PFSK-1 (cell line): ENCODE measurements around the gene PDE8B.

Experiments used
- FOXP2 ChIP-seq: optimal IDR thresholded peaks from 2 replicates; pipeline ENCODE3; 2011; ENCODE audit warnings: borderline replicate concordance, control low read depth, inconsistent platforms; ENCODE audit not compliant: insufficient read depth; ENCODE audit errors: extremely low read length, extremely low read depth
- POLR2AphosphoS5 ChIP-seq: IDR thresholded peaks from 2 replicates; pipeline ENCODE4 v1.6.1; 2012; ENCODE audit warnings: low read depth, mild to moderate bottlenecking, control low read depth, low read length, moderate library complexity
- SIN3A ChIP-seq: IDR thresholded peaks from 2 replicates; pipeline ENCODE4 v1.6.1; 2012; ENCODE audit warnings: mild to moderate bottlenecking, low read length, moderate library complexity, borderline replicate concordance; ENCODE audit not compliant: insufficient read depth
- TAF1 ChIP-seq: IDR thresholded peaks from 2 replicates; pipeline ENCODE4 v1.6.1; 2012; ENCODE audit warnings: low read length, control low read depth, borderline replicate concordance; ENCODE audit not compliant: insufficient read depth
- TF ChIP-seq, protein P1 (sequence below), 2 experiments: IDR thresholded peaks; 2 replicates each; pipeline versions ENCODE4 v1.6.1 to v1.8.0; 2011 to 2012; ENCODE audit warnings: low read depth in 2 of 2, low read length in 2 of 2, control low read depth in 1 of 2, inconsistent platforms in 1 of 2, mild to moderate bottlenecking in 1 of 2, moderate library complexity in 1 of 2; ENCODE audit not compliant: insufficient read depth in 1 of 2

The PDE8B gene

DNA sequence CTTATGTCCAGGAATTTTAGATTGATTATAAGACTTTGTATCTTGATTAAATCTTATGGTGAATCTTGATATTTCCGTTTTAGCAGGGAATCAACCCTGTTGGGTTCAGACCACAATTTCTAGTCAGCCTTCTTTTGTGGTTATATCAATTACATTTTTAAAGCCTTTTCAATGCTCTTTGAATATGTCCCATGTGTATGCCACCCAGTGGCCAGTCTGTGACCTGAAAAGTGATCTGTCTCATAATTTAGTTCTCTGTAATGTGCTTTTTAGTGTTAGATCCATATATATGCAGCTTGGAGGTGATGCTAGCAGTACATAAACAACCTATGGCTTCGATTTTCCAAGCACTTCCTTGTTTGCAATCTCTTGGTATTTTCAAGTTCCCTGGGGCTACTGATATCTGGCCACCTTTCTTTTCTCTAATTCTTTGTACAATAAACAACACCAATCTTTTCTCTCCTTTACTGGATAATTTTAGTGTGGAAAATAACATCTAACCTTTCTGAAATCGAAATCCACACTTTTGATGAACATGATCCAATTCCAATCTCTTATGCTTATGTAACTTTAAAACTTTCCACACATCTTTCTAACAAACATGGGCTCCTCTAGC lies 28.8 kb downstream of the PDE8B start:
- TF ChIP-seq, protein P1, sequence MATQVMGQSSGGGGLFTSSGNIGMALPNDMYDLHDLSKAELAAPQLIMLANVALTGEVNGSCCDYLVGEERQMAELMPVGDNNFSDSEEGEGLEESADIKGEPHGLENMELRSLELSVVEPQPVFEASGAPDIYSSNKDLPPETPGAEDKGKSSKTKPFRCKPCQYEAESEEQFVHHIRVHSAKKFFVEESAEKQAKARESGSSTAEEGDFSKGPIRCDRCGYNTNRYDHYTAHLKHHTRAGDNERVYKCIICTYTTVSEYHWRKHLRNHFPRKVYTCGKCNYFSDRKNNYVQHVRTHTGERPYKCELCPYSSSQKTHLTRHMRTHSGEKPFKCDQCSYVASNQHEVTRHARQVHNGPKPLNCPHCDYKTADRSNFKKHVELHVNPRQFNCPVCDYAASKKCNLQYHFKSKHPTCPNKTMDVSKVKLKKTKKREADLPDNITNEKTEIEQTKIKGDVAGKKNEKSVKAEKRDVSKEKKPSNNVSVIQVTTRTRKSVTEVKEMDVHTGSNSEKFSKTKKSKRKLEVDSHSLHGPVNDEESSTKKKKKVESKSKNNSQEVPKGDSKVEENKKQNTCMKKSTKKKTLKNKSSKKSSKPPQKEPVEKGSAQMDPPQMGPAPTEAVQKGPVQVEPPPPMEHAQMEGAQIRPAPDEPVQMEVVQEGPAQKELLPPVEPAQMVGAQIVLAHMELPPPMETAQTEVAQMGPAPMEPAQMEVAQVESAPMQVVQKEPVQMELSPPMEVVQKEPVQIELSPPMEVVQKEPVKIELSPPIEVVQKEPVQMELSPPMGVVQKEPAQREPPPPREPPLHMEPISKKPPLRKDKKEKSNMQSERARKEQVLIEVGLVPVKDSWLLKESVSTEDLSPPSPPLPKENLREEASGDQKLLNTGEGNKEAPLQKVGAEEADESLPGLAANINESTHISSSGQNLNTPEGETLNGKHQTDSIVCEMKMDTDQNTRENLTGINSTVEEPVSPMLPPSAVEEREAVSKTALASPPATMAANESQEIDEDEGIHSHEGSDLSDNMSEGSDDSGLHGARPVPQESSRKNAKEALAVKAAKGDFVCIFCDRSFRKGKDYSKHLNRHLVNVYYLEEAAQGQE (IDR thresholded peaks at IDR 0.05; ENCODE audit: insufficient read depth in 1 of 2, low read depth in 2 of 2, low read length in 2 of 2): no peak
- TF ChIP-seq POLR2AphosphoS5: no peak
- TF ChIP-seq SIN3A: no peak
- TF ChIP-seq TAF1: no peak
- TF ChIP-seq FOXP2: no peak

DNA sequence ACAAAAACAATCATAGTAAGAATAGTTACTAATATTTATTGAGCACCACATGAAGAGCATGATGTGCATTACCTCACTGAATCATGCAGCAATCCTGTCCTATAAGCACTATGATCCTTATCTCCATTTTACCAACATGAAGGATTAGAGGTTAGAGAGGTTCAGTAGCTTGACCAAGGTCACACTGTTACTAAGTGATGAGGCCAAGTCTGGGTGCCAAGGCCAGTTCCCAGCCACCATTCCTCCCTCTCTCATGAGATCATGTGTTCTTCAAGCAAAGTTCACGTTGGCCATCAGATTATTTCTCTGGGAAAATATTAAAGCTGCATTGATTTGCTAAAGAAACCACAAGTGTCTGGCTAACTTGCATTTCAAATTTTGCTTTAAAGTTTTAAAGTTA lies 31.0 kb downstream of the PDE8B start:
- TF ChIP-seq SIN3A (no peak), FOXP2 (no peak), POLR2AphosphoS5 (no peak), TAF1 (no peak)
- TF ChIP-seq, protein P1 (IDR thresholded peaks at IDR 0.05; ENCODE audit: insufficient read depth in 1 of 2, low read depth in 2 of 2, low read length in 2 of 2): no peak

DNA sequence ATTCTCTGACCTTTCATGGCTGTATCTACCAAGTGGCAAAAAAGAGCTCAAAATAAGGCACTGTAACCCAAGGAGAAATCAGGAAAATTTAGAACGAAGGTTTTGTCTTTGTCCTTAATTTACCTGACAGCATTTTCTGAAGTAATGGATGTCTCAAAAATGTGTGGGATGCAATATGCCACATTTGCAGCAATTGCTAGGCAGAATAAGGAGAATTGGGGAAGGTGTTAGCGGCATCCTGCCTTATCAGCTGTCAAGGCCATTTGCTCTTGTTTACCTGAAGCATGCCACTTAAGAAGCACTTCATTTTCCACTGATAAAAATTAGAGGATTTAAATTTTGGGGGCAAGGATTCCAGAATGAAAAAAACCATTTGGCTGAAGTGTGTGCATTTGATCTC lies 39.0 kb downstream of the PDE8B start:
- TF ChIP-seq SIN3A (no peak), POLR2AphosphoS5 (no peak), TAF1 (no peak), FOXP2 (no peak)
- TF ChIP-seq, protein P1 (IDR thresholded peaks at IDR 0.05; ENCODE audit: insufficient read depth in 1 of 2, low read depth in 2 of 2, low read length in 2 of 2): no peak

DNA sequence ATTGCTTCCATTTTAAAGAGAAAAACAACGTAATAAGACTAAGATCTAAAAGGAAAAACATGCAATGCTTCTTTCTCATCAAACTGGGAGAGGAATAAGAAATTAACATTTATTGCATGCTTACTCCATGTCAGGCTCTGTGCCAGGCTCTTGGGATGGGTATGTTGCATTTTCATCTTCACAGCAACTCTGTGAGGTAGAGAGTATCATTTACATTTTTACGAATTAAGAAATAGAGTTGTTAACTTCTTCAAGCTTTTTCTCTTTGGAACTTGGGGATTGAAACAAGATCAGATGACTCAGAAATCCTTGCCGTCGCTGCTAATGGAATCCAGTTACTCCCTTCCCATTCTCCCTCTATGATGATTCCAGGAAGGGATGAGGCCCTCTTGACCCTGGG lies 39.5 kb downstream of the PDE8B start:
- TF ChIP-seq FOXP2 (no peak), TAF1 (no peak), POLR2AphosphoS5 (no peak), SIN3A (no peak)
- TF ChIP-seq, protein P1 (IDR thresholded peaks at IDR 0.05; ENCODE audit: insufficient read depth in 1 of 2, low read depth in 2 of 2, low read length in 2 of 2): no peak

DNA sequence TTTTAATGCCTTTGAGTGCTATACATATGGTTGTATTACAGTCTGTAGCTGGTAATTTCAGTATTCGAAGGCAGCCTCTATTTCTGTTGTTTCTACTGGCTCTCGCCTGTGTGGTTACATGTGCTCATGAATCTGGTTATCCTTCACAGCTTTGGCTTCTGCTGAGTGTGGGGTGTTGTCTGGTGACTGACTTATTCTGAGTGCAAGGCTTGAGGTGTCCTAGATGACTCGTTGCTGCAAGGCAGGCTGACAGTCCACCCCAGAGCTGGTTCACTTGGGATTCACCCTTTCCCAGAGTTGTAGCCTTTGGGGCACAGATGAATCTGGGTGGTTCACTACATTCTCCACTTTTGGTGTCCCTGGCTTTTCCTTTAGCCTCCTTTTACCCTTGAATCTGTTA lies 41.4 kb downstream of the PDE8B start:
- TF ChIP-seq SIN3A (no peak), POLR2AphosphoS5 (no peak), TAF1 (no peak), FOXP2 (no peak)
- TF ChIP-seq, protein P1 (IDR thresholded peaks at IDR 0.05; ENCODE audit: insufficient read depth in 1 of 2, low read depth in 2 of 2, low read length in 2 of 2): no peak
